Activated CD4-positive, CD25-positive, alpha-beta regulatory T cell treated with anti-CD3 and anti-CD28 coated beads, Interleukin-2, amount 50 U/mL, for 72 hours (primary cell): ENCODE measurements around the gene HYCC1.
"Not testable (repeated sequence)": the region's sequence is repeated elsewhere in the genome, so short reads cannot be mapped to it uniquely, and the experiment has no call there.

Experiments
- DNase-seq: peaks from one replicate; pipeline ENCODE4 v3.0.0; 2021

The HYCC1 gene

GRCh38 chr7:22983257-22983855, 30.6 kb downstream of the HYCC1 start:
- no peak for DNase-seq

GRCh38 chr7:22980422-22980821, 33.5 kb downstream of the HYCC1 start:
- no peak for DNase-seq

DNA sequence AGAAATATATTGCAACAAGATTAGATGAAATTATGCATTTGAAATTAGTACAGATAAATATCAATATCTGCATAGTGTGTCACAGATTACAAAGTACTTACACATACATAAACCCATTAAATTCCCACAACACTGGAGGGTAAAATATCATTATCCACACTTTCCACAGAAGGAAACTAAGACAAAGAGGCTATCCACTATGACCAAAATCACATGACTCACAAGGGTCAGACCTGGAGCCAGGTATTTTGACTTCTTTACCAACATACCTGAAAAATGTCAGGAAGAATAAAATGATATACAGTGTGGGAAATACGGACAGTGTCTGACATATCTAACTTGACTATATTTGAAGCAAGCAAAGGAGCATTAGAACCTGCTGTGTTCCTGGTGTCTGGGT, 34.1 kb downstream of the HYCC1 start:
- no peak for DNase-seq

DNA sequence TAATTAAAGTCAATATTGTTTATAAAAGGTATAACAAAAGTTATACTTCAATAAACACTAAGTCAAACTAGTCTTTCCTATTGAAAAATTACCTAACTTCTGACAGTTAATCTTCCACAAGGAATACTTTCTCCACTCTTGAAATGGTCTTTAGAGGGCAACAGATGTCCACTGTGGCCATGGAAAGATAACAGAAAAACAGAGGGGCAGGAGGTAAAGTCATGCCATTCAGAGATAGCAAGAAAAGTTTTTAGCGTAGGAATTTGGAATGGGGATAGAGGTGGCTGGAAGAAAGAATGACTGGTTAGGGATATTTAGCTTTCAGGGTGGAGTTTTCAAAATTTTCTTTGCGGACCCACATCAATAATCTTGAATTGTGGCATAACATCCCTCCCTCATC, 34.7 kb downstream of the HYCC1 start:
- DNase-seq, result no peak

- DNase-seq, result not testable (repeated sequence)
Observed at GRCh38 chr7:22974636-22975035, 39.3 kb downstream of the HYCC1 start.

DNA sequence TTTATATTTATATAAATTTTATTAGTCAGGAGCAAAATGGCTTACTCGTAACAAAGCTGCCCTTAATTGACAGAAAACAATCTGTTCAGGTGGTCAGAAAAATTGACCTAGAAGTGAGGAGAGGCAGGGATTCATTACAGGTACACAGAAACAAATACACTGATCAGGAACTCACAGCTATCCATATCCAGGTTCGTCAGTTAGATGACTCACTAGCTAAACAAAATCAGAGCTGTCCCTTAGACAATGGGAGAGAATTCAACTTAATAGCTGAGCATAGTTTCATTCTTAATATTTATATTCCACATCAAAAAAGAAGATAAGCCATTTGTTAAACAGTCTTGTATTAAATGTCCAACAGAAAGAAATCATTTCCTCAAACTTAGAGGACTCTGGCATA, 41.7 kb downstream of the HYCC1 start:
- no peak for DNase-seq

DNA sequence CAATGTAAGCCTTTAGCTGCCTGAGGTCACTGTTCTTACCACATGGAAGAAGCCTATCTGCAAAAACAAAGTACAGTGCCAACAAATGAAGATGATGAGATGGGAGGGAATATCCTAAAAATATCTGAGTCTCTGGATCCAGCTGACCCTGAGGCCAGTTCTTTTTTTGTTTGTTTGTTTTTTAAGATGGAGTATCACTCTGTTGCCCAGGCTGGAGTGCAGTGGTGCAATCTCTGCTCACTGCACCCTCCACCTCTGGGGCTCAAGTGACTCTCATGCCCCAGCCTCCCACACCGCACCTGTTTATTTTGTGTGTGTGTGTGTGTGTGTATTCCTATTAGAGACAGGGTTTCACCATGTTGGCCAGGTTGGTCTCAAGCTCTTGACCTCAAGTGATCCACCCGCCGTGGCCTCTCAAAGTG, 44.9 kb downstream of the HYCC1 start:
- DNase-seq, result no peak
